ENCODE data around the gene LTK. TPM values are rescaled to one million over a fixed set of nuclear protein-coding genes. Genes with fewer than 3 reads are reported as not detected.

Gene LTK
- total RNA-seq, 1 donor from 2014 or later: 0.19 TPM

GRCh38 chr15:41507820-41508290 is 5.8 kb downstream of the LTK start:
- peaks cover 88% of the 10 kb centered on the region for H3K27me3 Mint-ChIP-seq (ENCODE audit: low read depth)
- DNase-seq (ENCODE audit: low read depth, low spot score): no peak
- H3K27ac Mint-ChIP-seq (ENCODE audit: unreplicated experiment): no peak overlapping the region
- H3K9me3 Mint-ChIP-seq: no peaks in the 10 kb centered on the region
- H3K4me3 Mint-ChIP-seq: no peak overlapping the region
- no peaks in the 10 kb centered on the region for H3K4me1 Mint-ChIP-seq
- no peak for TF ChIP-seq CTCF (conservative IDR thresholded peaks at IDR 0.05)
- no peaks in the 10 kb centered on the region for H3K36me3 Mint-ChIP-seq (ENCODE audit: low read depth)

GRCh38 chr15:41506796-41507341 is 6.8 kb downstream of the LTK start:
- H3K27me3 Mint-ChIP-seq (ENCODE audit: low read depth): peaks cover 88% of the 10 kb centered on the region
- H3K36me3 Mint-ChIP-seq (ENCODE audit: low read depth): no peaks in the 10 kb centered on the region
- H3K4me1 Mint-ChIP-seq: no peaks in the 10 kb centered on the region
- no peaks in the 10 kb centered on the region for H3K9me3 Mint-ChIP-seq
- DNase-seq (ENCODE audit: low read depth, low spot score): no peak
- no peak overlapping the region for H3K4me3 Mint-ChIP-seq
- TF ChIP-seq CTCF (conservative IDR thresholded peaks at IDR 0.05): no peak
- H3K27ac Mint-ChIP-seq (ENCODE audit: unreplicated experiment): no peak overlapping the region

DNA sequence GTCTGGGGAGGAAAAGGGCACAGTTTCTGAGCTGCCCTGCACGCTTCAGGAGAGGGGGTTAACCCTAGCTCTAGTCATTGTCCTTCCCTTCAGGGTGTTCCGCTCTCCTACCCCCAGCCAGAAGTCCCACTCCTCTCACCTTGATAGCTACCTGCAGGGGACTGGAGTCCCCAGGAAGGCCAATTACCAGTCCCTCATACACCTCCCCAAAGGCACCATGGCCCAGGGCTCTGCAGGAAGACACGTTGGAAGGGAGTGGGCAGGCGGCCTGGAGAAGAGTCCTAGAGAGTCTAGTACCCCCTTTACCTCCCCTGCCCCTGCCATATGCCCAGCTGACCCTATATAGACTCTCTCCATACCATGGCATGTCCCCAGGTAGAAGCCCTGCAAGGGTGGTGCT is 7.9 kb downstream of the LTK start:
- no peaks in the 10 kb centered on the region for H3K9me3 Mint-ChIP-seq
- no peak for DNase-seq (ENCODE audit: low read depth, low spot score)
- H3K27ac Mint-ChIP-seq (ENCODE audit: unreplicated experiment): no peak overlapping the region
- peaks cover 5% of the 10 kb centered on the region for H3K4me1 Mint-ChIP-seq
- H3K4me3 Mint-ChIP-seq: no peak overlapping the region
- TF ChIP-seq CTCF (conservative IDR thresholded peaks at IDR 0.05): no peak
- no peaks in the 10 kb centered on the region for H3K36me3 Mint-ChIP-seq (ENCODE audit: low read depth)
- H3K27me3 Mint-ChIP-seq (ENCODE audit: low read depth): peaks cover 96% of the 10 kb centered on the region

- no peak for DNase-seq (ENCODE audit: low read depth, low spot score)
- Mint-ChIP-seq H3K4me1 (peaks cover 5% of the 10 kb centered on the region), H3K27ac (ENCODE audit: unreplicated experiment) (no peak overlapping the region), H3K36me3 (ENCODE audit: low read depth) (no peaks in the 10 kb centered on the region), H3K9me3 (no peaks in the 10 kb centered on the region), H3K27me3 (ENCODE audit: low read depth) (peaks cover 96% of the 10 kb centered on the region), H3K4me3 (peak overlapping the region; percentile 38)
- no peak for TF ChIP-seq CTCF (conservative IDR thresholded peaks at IDR 0.05)
Observed at GRCh38 chr15:41504751-41505492, 8.7 kb downstream of the LTK start.

- peaks cover 5% of the 10 kb centered on the region for H3K4me1 Mint-ChIP-seq
- no peaks in the 10 kb centered on the region for H3K36me3 Mint-ChIP-seq (ENCODE audit: low read depth)
- peaks cover 98% of the 10 kb centered on the region for H3K27me3 Mint-ChIP-seq (ENCODE audit: low read depth)
- no peak overlapping the region for H3K27ac Mint-ChIP-seq (ENCODE audit: unreplicated experiment)
- no peak for DNase-seq (ENCODE audit: low read depth, low spot score)
- peak overlapping the region; percentile 18 for H3K4me3 Mint-ChIP-seq
- no peaks in the 10 kb centered on the region for H3K9me3 Mint-ChIP-seq
- no peak for TF ChIP-seq CTCF (conservative IDR thresholded peaks at IDR 0.05)
Observed at GRCh38 chr15:41503669-41504010, 10.0 kb downstream of the LTK start.

Measured in neural crest cell (in vitro differentiated cells).